Measurements from ENCODE around the gene MYO7A. TPM values are rescaled to one million over a fixed set of nuclear protein-coding genes. Genes with fewer than 3 reads are reported as not detected.

MYO7A gene
- total and polyA plus RNA-seq, 2 of the 4 experiments (the other 2 are of a cell fraction), result 0.02 TPM; not detected in 1

- Histone ChIP-seq H2BK5ac (ENCODE audit: low read depth, low read length, poor library complexity, severe bottlenecking) (no peak overlapping the region), H4K20me1 (ENCODE audit: insufficient read depth, low read length) (no peaks in the 10 kb centered on the region), H2AK9ac (replicated peaks; ENCODE audit: low read depth, low read length, poor library complexity) (no peak overlapping the region), H3K27ac (ENCODE audit: insufficient read depth, low read length) (no peak overlapping the region), H2BK120ac (ENCODE audit: low read depth, low read length) (no peak overlapping the region), H3K9ac (ENCODE audit: low read depth, low read length) (no peak overlapping the region), H3K27me3 (ENCODE audit: control insufficient read depth, insufficient read depth, low read length) (no peaks in the 10 kb centered on the region; the same call in 1 of the 2 replicates), H4K5ac (ENCODE audit: low read depth, low read length) (no peak overlapping the region), H3K14ac (replicated peaks; ENCODE audit: low read depth, low read length) (no peak overlapping the region), H3K9me3 (ENCODE audit: control insufficient read depth, insufficient read depth, low read length) (no peaks in the 10 kb centered on the region), H4K91ac (ENCODE audit: insufficient read depth, low read depth, low read length) (no peak overlapping the region), H3K4me2 (ENCODE audit: low read depth, low read length) (no peak overlapping the region), H3K36me3 (ENCODE audit: control insufficient read depth, insufficient read depth, low read length) (no peaks in the 10 kb centered on the region), H3K23ac (ENCODE audit: low read depth, low read length) (no peak overlapping the region), H2AFZ (replicated peaks; ENCODE audit: low read length, poor library complexity) (peak overlapping the region; percentile 41), H4K8ac (ENCODE audit: low read depth in 2 of 2, low read length in 2 of 2) (no peak overlapping the region), H2BK15ac (ENCODE audit: low read depth, low read length) (no peak overlapping the region), H2BK20ac (ENCODE audit: low read depth, low read length) (no peak overlapping the region), H3K79me1 (ENCODE audit: low read depth in 1 of 2, low read length in 2 of 2) (no peaks in the 10 kb centered on the region), H2AK5ac (ENCODE audit: low read depth, low read length) (no peak overlapping the region), H3K56ac (ENCODE audit: extremely low read depth, insufficient read depth, low read length) (no peak overlapping the region), H3K9me1 (ENCODE audit: insufficient read depth, low read length) (no peaks in the 10 kb centered on the region; the same call in 1 of the 2 replicates), H3K4me1 (ENCODE audit: control insufficient read depth, insufficient read depth, low read length) (no peaks in the 10 kb centered on the region), H3K4me3 (ENCODE audit: insufficient read depth, low read depth, low read length) (no peak overlapping the region), H3K18ac (ENCODE audit: low read depth, low read length) (no peak overlapping the region), H3K4ac (ENCODE audit: low read depth, low read length) (no peak overlapping the region)
- TF ChIP-seq POLR2A (IDR thresholded peaks at IDR 0.05; ENCODE audit: low read depth, low read length) (no peak), RCOR1 (IDR thresholded peaks at IDR 0.05; ENCODE audit: insufficient replicate concordance, low read length) (no peak), ELK1 (IDR thresholded peaks at IDR 0.05; ENCODE audit: borderline replicate concordance, low read depth, low read length) (no peak), CTCF (conservative IDR thresholded peaks at IDR 0.05; ENCODE audit: low read depth, low read length) (no peak)
- in situ Hi-C loops (cut with MboI; ENCODE audit: low sequenced_read_pairs) (no loop called here), dilution Hi-C loops (cut with HindIII; ENCODE audit: low sequenced_read_pairs, unreplicated experiment) (no loop called here), intact Hi-C loops (cut with micrococcal nuclease) (no loop called here)
- no TSS peak for BruUV-seq (replicated peaks)
- 84% methylated on average over 6 of the region's 25 CpGs; no CpG with 5 or more reads in 1 of the 2 experiments for WGBS, 2 experiments (ENCODE audit: extremely low coverage in 2 of 2, insufficient read length in 1 of 2)
- ChIA-PET CTCF (no interaction called here), POLR2A (ENCODE audit: unreplicated experiment) (no interaction called here)
- DNase-seq (no peak), ATAC-seq (ENCODE audit: low read depth) (no peak)
These were observed 75.2 kb downstream of the MYO7A start for GRCh38 chr11:77202941-77203900.
